Measurements from ENCODE around the gene ZBP1.

Gene ZBP1

GRCh38 chr20:57651881-57652605, 31.8 kb upstream of the ZBP1 start:
- Histone ChIP-seq H4K20me1 (ENCODE audit: control insufficient read depth, insufficient read depth, low read depth, low read length) (no peaks in the 10 kb centered on the region), H3K4me3 (ENCODE audit: low read length) (no peak overlapping the region), H3K36me3 (ENCODE audit: control insufficient read depth, low read length) (peaks cover 8% of the 10 kb centered on the region), H3K9me2 (replicated peaks; ENCODE audit: control insufficient read depth, low read length) (no peaks in the 10 kb centered on the region), H3K4me1 (ENCODE audit: control insufficient read depth, low read length) (peaks cover 8% of the 10 kb centered on the region), H3F3A (ENCODE audit: control insufficient read depth, insufficient read depth) (no peaks in the 10 kb centered on the region), H3K9me3 (ENCODE audit: control insufficient read depth, insufficient read depth, low read length) (no peaks in the 10 kb centered on the region), H3K27me3 (ENCODE audit: control insufficient read depth, low read length) (no peaks in the 10 kb centered on the region), H3K27ac (ENCODE audit: low read depth, low read length) (no peak overlapping the region), H3K79me2 (ENCODE audit: control insufficient read depth, low read length) (no peaks in the 10 kb centered on the region), H3K4me2 (ENCODE audit: low read length) (no peak overlapping the region)
- TF ChIP-seq EZH2phosphoT487 (IDR thresholded peaks at IDR 0.05; ENCODE audit: borderline replicate concordance, low read length), result no peak
- no peak for TF ChIP-seq CTCF (IDR thresholded peaks at IDR 0.05; ENCODE audit: low read depth, low read length, poor library complexity, severe bottlenecking)

- no peaks in the 10 kb centered on the region for H3K9me2 ChIP-seq (replicated peaks; ENCODE audit: control insufficient read depth, low read length)
- no peaks in the 10 kb centered on the region for H3K27me3 ChIP-seq (ENCODE audit: control insufficient read depth, low read length)
- H3K27ac ChIP-seq (ENCODE audit: low read depth, low read length), result no peak overlapping the region
- no peak overlapping the region for H3K4me3 ChIP-seq (ENCODE audit: low read length)
- no peaks in the 10 kb centered on the region for H4K20me1 ChIP-seq (ENCODE audit: control insufficient read depth, insufficient read depth, low read depth, low read length)
- H3K9me3 ChIP-seq (ENCODE audit: control insufficient read depth, insufficient read depth, low read length), result no peaks in the 10 kb centered on the region
- peaks cover 7% of the 10 kb centered on the region for H3K4me1 ChIP-seq (ENCODE audit: control insufficient read depth, low read length)
- H3F3A ChIP-seq (ENCODE audit: control insufficient read depth, insufficient read depth), result no peaks in the 10 kb centered on the region
- no peaks in the 10 kb centered on the region for H3K79me2 ChIP-seq (ENCODE audit: control insufficient read depth, low read length)
- peaks cover 7% of the 10 kb centered on the region; the same call in 1 of the 2 replicates for H3K36me3 ChIP-seq (ENCODE audit: control insufficient read depth, low read length)
- no peak overlapping the region for H3K4me2 ChIP-seq (ENCODE audit: low read length)
- TF ChIP-seq CTCF (IDR thresholded peaks at IDR 0.05; ENCODE audit: low read depth, low read length, poor library complexity, severe bottlenecking) (no peak), EZH2phosphoT487 (IDR thresholded peaks at IDR 0.05; ENCODE audit: borderline replicate concordance, low read length) (no peak)
These were observed 30.7 kb upstream of the ZBP1 start for GRCh38 chr20:57650756-57651483.

GRCh38 chr20:57650266-57650665, 30.0 kb upstream of the ZBP1 start:
- no peaks in the 10 kb centered on the region for H3F3A ChIP-seq (ENCODE audit: control insufficient read depth, insufficient read depth)
- H3K4me2 ChIP-seq (ENCODE audit: low read length), result no peak overlapping the region
- peaks cover 7% of the 10 kb centered on the region; the same call in 1 of the 2 replicates for H3K36me3 ChIP-seq (ENCODE audit: control insufficient read depth, low read length)
- H3K27ac ChIP-seq (ENCODE audit: low read depth, low read length), result no peak overlapping the region
- H3K27me3 ChIP-seq (ENCODE audit: control insufficient read depth, low read length), result peaks cover under 1% of the 10 kb centered on the region; the same call in 1 of the 2 replicates
- H3K4me3 ChIP-seq (ENCODE audit: low read length), result no peak overlapping the region
- no peaks in the 10 kb centered on the region for H3K9me2 ChIP-seq (replicated peaks; ENCODE audit: control insufficient read depth, low read length)
- H3K79me2 ChIP-seq (ENCODE audit: control insufficient read depth, low read length), result no peaks in the 10 kb centered on the region
- TF ChIP-seq CTCF (IDR thresholded peaks at IDR 0.05; ENCODE audit: low read depth, low read length, poor library complexity, severe bottlenecking) (no peak), EZH2phosphoT487 (IDR thresholded peaks at IDR 0.05; ENCODE audit: borderline replicate concordance, low read length) (no peak)
- peaks cover 7% of the 10 kb centered on the region for H3K4me1 ChIP-seq (ENCODE audit: control insufficient read depth, low read length)
- H4K20me1 ChIP-seq (ENCODE audit: control insufficient read depth, insufficient read depth, low read depth, low read length), result no peaks in the 10 kb centered on the region
- H3K9me3 ChIP-seq (ENCODE audit: control insufficient read depth, insufficient read depth, low read length), result peaks cover 2% of the 10 kb centered on the region
